GM21786 (cell line): ENCODE data around the gene ERCC4.

Experiments used
- ATAC-seq: cut with Tn5 transposase; IDR thresholded peaks from one replicate; pipeline ENCODE4 v1.9.1; 2021; ENCODE audit not compliant: unreplicated experiment

Gene ERCC4

GRCh38 chr16:13945744-13946485, 26.0 kb downstream of the ERCC4 start:
- ATAC-seq = no peak

GRCh38 chr16:13948086-13948485, 28.1 kb downstream of the ERCC4 start:
- no peak for ATAC-seq

- ATAC-seq = no peak
Observed at GRCh38 chr16:13950821-13951547, 31.0 kb downstream of the ERCC4 start.

- no peak for ATAC-seq
Observed at GRCh38 chr16:13951611-13952010, 31.7 kb downstream of the ERCC4 start.

GRCh38 chr16:13953501-13953900, 33.5 kb downstream of the ERCC4 start:
- ATAC-seq = no peak

- ATAC-seq = no peak
Observed at GRCh38 chr16:13956635-13957196, 36.8 kb downstream of the ERCC4 start.

- peak; percentile 75 for ATAC-seq
Observed at GRCh38 chr16:13957197-13958078, 37.5 kb downstream of the ERCC4 start.

- no peak for ATAC-seq
Observed at GRCh38 chr16:13958474-13958873, 38.5 kb downstream of the ERCC4 start.

- no peak for ATAC-seq
Observed at GRCh38 chr16:13959626-13960025, 39.7 kb downstream of the ERCC4 start.

- no peak for ATAC-seq
Observed at GRCh38 chr16:13961099-13961811, 41.3 kb downstream of the ERCC4 start.

- ATAC-seq = no peak
Observed at GRCh38 chr16:13962232-13962631, 42.3 kb downstream of the ERCC4 start.

- no peak for ATAC-seq
Observed at GRCh38 chr16:13968835-13969234, 48.9 kb downstream of the ERCC4 start.

GRCh38 chr16:13969711-13970110, 49.8 kb downstream of the ERCC4 start:
- ATAC-seq = no peak

- ATAC-seq = no peak
Observed at GRCh38 chr16:13970708-13971422, 50.9 kb downstream of the ERCC4 start.

- no peak for ATAC-seq
Observed at GRCh38 chr16:13973321-13974023, 53.5 kb downstream of the ERCC4 start.

- no peak for ATAC-seq
Observed at GRCh38 chr16:13977177-13977576, 57.2 kb downstream of the ERCC4 start.

GRCh38 chr16:13982451-13982850, 62.5 kb downstream of the ERCC4 start:
- no peak for ATAC-seq

- ATAC-seq = no peak
Observed at GRCh38 chr16:13983625-13984024, 63.7 kb downstream of the ERCC4 start.

- ATAC-seq = no peak
Observed at GRCh38 chr16:13984794-13985193, 64.8 kb downstream of the ERCC4 start.
